ENCODE measurements around the gene APBB2.

APBB2 gene

DNA sequence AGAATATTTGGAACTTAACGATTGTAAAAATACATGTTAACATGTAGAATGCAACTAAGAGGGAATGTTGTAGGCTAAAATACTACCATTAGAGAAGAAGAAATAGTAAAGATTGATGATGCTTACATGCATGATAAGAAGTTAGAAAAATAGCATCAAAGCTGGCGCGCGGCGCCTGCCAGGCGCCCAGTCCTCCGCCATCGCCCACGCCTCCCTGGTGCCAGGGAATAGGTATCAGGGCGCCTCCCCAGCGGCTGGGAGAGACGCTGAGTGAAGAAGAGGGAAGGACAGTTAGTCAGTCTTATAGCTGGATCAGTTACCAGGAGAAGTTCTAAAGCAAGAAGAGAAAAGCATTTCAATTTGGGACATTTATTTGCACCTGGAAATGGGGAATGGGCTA lies 428.6 kb downstream of the APBB2 start:
- Histone ChIP-seq H3K9me3 (ENCODE audit: insufficient read depth, low read length) (no peaks in the 10 kb centered on the region), H3K27me3 (ENCODE audit: insufficient read depth, insufficient read length) (no peaks in the 10 kb centered on the region), H3K9ac (ENCODE audit: insufficient read length, low read depth) (no peak overlapping the region), H3K4me3 (ENCODE audit: insufficient read length, low read depth) (no peak overlapping the region), H3K4me1 (ENCODE audit: insufficient read depth, insufficient read length) (no peaks in the 10 kb centered on the region), H3K36me3 (ENCODE audit: insufficient read depth, insufficient read length, low read length) (peaks cover 5% of the 10 kb centered on the region)
- DNase-seq (ENCODE audit: low read depth, low spot score) = no peak
- no peak for TF ChIP-seq YY1 (IDR thresholded peaks at IDR 0.05; ENCODE audit: insufficient read depth, insufficient read length)
- no peak for TF ChIP-seq ZNF274 (IDR thresholded peaks at IDR 0.05; ENCODE audit: low read depth, low read length)
- no peak for TF ChIP-seq SUZ12 (IDR thresholded peaks at IDR 0.05; ENCODE audit: extremely low read depth, insufficient read depth, insufficient read length)

DNA sequence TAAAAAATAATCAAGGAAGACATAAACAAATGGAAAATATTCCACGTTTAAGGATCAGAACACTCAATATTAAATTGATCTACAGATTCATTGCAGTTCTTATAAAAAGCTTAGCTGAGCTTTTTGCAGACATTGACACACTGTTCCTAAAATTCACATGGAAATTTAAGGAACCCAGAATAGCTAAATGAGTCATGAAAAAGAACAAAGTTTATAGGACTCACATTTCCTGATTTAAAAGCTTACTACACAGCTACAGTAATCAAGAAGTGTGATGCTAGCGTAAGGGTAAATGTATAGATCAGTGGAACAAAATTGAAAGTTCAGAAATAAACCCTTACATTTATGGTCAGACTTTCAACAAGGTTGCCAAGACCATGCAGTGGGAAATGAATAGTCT lies 431.5 kb downstream of the APBB2 start:
- H3K27me3 ChIP-seq (ENCODE audit: insufficient read depth, insufficient read length) = no peaks in the 10 kb centered on the region
- TF ChIP-seq YY1 (IDR thresholded peaks at IDR 0.05; ENCODE audit: insufficient read depth, insufficient read length) (no peak), ZNF274 (IDR thresholded peaks at IDR 0.05; ENCODE audit: low read depth, low read length) (no peak), SUZ12 (IDR thresholded peaks at IDR 0.05; ENCODE audit: extremely low read depth, insufficient read depth, insufficient read length) (no peak)
- no peaks in the 10 kb centered on the region for H3K9me3 ChIP-seq (ENCODE audit: insufficient read depth, low read length)
- H3K9ac ChIP-seq (ENCODE audit: insufficient read length, low read depth) = no peak overlapping the region
- H3K4me1 ChIP-seq (ENCODE audit: insufficient read depth, insufficient read length) = no peaks in the 10 kb centered on the region
- H3K36me3 ChIP-seq (ENCODE audit: insufficient read depth, insufficient read length, low read length) = peaks cover 5% of the 10 kb centered on the region
- DNase-seq (ENCODE audit: low read depth, low spot score) = no peak
- no peak overlapping the region for H3K4me3 ChIP-seq (ENCODE audit: insufficient read length, low read depth)

DNA sequence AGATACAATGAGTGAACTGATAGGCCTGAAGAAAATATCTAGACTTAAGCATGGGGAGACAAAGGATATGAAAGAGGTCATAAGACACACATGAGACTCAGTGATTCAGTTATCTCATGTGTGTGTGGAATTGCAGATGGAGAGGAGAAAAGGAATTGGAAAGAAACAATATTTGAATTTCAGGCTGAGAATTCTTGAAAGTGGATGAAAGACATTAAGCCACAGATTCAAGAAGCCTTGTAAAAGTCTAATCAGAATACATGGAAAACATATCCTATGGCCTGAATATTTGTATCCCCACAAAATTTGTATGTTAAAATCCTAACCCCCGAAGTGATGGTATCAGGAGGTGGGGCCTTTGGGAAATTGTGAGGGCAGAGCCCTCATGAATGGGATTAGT lies 436.3 kb downstream of the APBB2 start:
- TF ChIP-seq YY1 (IDR thresholded peaks at IDR 0.05; ENCODE audit: insufficient read depth, insufficient read length) = no peak
- TF ChIP-seq ZNF274 (IDR thresholded peaks at IDR 0.05; ENCODE audit: low read depth, low read length) = no peak
- TF ChIP-seq SUZ12 (IDR thresholded peaks at IDR 0.05; ENCODE audit: extremely low read depth, insufficient read depth, insufficient read length) = no peak
- no peaks in the 10 kb centered on the region for H3K9me3 ChIP-seq (ENCODE audit: insufficient read depth, low read length)
- H3K9ac ChIP-seq (ENCODE audit: insufficient read length, low read depth) = no peak overlapping the region
- H3K4me3 ChIP-seq (ENCODE audit: insufficient read length, low read depth) = no peak overlapping the region
- no peak for DNase-seq (ENCODE audit: low read depth, low spot score)
- H3K27me3 ChIP-seq (ENCODE audit: insufficient read depth, insufficient read length) = no peaks in the 10 kb centered on the region
- peaks cover 11% of the 10 kb centered on the region for H3K36me3 ChIP-seq (ENCODE audit: insufficient read depth, insufficient read length, low read length)
- no peaks in the 10 kb centered on the region for H3K4me1 ChIP-seq (ENCODE audit: insufficient read depth, insufficient read length)

DNA sequence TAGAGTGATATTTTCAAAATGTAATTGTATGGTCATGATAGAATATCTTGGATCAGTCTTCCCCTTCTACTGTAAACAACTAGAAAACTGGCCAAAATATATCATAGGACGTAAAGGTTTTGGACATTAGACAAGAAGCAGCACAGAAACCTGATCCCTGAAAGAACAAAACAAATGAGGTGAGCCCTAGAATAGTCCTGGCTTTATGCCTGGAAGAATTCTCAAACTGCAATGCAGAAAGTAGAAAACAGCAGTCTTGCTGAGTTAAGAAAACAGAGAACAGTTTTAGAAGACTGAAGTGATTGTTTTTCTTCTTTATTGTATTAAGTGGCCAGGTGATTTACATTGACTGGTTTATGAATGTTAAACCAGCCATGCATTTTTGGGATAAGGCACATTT lies 445.1 kb downstream of the APBB2 start:
- no peaks in the 10 kb centered on the region for H3K4me1 ChIP-seq (ENCODE audit: insufficient read depth, insufficient read length)
- H3K27me3 ChIP-seq (ENCODE audit: insufficient read depth, insufficient read length) = no peaks in the 10 kb centered on the region
- DNase-seq (ENCODE audit: low read depth, low spot score) = no peak
- H3K9ac ChIP-seq (ENCODE audit: insufficient read length, low read depth) = no peak overlapping the region
- H3K36me3 ChIP-seq (ENCODE audit: insufficient read depth, insufficient read length, low read length) = no peaks in the 10 kb centered on the region
- no peak overlapping the region for H3K4me3 ChIP-seq (ENCODE audit: insufficient read length, low read depth)
- no peaks in the 10 kb centered on the region for H3K9me3 ChIP-seq (ENCODE audit: insufficient read depth, low read length)
- TF ChIP-seq YY1 (IDR thresholded peaks at IDR 0.05; ENCODE audit: insufficient read depth, insufficient read length) (no peak), SUZ12 (IDR thresholded peaks at IDR 0.05; ENCODE audit: extremely low read depth, insufficient read depth, insufficient read length) (no peak), ZNF274 (IDR thresholded peaks at IDR 0.05; ENCODE audit: low read depth, low read length) (no peak)

DNA sequence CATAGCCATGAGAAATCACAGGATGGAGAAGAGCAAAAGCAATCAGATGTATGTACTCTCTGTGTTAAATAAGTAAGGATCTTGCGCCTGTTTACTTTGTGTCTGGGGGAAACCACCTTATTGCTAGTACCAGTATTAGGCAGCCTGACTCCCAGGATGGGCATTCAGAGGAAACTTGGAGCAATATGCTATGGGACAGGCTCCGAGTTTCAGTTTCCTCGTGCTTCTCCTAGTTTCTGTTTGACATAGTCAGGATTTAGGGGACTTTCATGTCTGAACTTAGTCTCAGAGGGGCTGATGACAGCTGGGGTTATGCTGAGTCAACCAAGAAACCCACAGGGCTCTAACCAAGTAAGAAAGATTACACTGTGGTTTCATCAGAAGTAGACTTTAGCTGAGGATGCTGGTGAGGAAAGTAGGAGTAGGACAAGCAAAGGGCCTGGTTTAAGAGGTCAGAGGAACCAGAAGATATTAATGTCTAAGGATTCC lies 451.1 kb downstream of the APBB2 start:
- H3K4me3 ChIP-seq (ENCODE audit: insufficient read length, low read depth) = no peak overlapping the region
- H3K9me3 ChIP-seq (ENCODE audit: insufficient read depth, low read length) = no peaks in the 10 kb centered on the region
- peaks cover 9% of the 10 kb centered on the region for H3K36me3 ChIP-seq (ENCODE audit: insufficient read depth, insufficient read length, low read length)
- no peak overlapping the region for H3K9ac ChIP-seq (ENCODE audit: insufficient read length, low read depth)
- TF ChIP-seq YY1 (IDR thresholded peaks at IDR 0.05; ENCODE audit: insufficient read depth, insufficient read length) (no peak), ZNF274 (IDR thresholded peaks at IDR 0.05; ENCODE audit: low read depth, low read length) (no peak), SUZ12 (IDR thresholded peaks at IDR 0.05; ENCODE audit: extremely low read depth, insufficient read depth, insufficient read length) (no peak)
- DNase-seq (ENCODE audit: low read depth, low spot score) = no peak
- no peaks in the 10 kb centered on the region for H3K27me3 ChIP-seq (ENCODE audit: insufficient read depth, insufficient read length)
- H3K4me1 ChIP-seq (ENCODE audit: insufficient read depth, insufficient read length) = no peaks in the 10 kb centered on the region
